GM19238 (cell line): Measurements from ENCODE around the gene TPBG.
"Not testable (repeated sequence)": the region's sequence is repeated elsewhere in the genome, so short reads cannot be mapped to it uniquely, and the experiment has no call there.

Source experiments
- DNase-seq: peaks from one replicate; pipeline ENCODE4 v3.0.0; 2011; ENCODE audit warnings: low spot score; ENCODE audit not compliant: insufficient read length

Gene TPBG

DNA sequence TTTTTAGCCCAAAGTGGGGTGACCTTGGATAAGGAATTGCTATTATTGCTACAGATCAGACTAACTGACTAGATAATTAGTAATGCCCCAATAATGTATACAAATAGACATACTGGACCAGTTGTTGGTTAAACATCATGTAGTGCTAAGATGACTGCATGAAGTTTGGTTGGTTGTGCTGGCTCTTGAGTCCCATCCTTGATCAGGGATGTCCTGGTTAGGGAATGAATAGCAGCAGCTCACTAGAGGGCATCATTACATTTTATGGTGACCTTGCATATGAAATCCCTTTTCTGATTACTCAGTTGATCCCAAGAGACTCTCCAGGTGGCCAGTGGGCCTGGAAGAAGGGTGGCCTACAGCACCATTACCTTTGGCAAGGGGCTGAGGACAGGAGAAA, 10.9 kb downstream of the TPBG start:
- no peak for DNase-seq

DNA sequence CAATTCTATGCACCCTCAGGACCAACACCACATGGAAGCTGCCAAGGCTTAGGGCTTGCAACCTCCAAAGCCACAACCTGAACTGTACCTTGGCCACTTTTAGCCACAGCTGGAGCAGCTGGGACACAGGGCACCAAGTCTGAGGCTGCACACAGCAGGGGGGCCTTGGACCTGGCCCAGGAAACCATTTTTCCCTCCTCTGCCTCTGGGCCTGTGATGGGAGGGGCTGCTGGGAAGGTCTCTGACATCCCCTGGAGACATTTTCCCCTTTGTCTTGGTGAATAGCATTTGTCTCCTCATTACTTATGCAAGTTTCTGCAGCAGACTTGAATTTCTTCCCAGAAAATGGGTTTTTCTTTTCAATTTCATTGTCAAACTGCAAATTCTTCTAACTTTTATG, 13.0 kb downstream of the TPBG start:
- DNase-seq = no peak

DNA sequence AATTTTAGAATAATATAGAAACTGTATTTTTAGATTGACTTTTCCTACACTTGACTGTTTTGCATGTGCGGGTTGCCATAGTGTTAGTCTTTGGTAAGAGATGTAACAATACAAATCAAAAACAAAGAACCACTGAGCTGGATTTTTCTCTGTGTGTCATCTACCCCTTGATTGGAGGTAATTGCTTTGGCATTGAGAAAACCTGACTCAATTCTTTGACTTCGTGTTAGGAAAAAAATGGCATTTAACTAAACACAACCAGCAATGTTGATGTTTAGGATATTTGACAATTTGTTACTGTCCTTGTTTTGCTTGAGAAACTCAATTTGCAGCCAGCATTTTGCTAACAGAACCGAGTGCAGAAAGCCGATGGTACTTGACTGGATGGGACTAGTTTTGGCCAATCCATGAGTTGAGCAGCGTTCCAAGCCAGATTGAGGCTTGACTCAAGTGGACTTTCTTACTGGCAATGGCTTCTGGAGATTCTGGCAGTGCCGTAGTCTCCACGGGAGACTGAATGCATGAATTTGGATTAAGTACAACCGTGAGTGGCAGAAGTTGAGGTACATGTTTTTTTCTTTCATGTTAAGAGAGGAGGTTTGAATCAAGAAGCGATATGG, 17.1 kb downstream of the TPBG start:
- DNase-seq = no peak

DNA sequence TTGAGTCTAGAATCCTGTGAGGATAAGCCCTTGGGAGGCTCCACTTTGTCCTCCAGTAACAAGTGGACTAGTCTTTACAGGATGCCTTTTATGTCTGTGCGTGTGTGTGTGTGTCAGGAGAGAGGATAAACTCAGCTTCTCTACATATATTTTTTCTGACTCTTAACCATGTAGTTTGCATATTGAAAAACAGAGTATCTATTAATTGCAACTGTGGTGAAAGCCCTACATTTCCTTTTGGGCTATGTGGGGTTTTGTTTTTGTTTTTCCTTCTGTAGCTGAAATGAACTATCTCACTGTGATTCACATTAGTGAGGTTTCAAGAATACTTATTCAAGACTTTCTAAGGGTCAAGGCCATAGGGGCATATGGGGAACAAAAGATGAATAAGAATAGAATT, 17.7 kb downstream of the TPBG start:
- DNase-seq = no peak

DNA sequence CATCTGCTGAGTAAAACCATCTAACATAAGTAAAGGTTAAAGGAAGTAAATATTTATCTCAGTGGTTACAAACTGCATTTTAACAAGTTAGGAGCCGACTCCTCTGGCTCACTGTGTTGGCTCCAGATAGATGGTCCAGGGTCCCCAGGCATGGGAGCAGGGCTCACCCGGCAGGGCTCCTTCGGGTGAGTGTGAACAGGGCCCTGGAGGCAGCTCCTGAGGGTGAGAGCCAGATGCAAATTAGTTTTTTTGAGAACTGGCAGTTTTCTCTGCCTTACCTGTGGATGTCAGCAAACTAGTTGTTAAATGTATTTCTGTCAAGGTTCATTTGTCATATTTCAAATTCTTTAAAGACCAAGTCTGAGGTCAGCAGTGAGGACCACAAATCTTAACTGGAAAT, 21.5 kb downstream of the TPBG start:
- DNase-seq = no peak

DNA sequence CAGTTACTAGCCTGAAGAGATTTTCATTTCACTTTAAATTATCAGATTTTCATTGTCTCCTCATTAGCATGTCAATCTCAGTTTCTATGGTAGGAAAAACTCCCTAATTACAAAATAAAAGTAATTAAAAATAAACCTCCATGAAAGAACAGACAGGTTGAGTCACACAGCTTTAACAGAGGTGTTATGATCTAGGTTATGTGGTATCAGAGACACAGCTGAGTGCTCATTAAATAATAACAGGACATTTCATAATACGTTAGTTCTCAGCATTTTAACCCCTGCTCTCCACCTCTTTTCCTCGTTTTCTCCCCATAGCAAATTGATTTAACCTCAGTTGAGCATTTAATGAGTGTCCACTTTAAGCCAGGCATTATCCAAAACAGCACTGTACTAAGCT, 21.9 kb downstream of the TPBG start:
- no peak for DNase-seq

DNA sequence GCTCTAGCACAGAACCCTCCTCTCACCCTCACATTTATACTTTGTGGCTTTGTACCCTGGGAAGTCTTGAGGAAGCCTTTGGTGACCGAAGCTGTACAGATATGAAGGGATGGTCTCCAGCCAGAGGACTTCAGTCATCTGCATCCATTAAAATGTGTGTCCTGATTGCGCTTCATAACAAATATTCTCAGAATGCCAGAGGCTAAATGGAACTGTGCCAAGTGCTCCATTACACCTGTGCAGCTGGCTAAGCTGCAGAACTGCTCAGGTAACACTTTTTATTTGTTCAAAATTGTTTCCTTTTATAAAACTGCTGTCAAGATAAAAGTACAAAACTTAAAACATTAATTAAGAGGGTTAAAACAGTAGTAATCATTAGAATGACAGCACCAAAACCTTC, 22.3 kb downstream of the TPBG start:
- DNase-seq = no peak

DNA sequence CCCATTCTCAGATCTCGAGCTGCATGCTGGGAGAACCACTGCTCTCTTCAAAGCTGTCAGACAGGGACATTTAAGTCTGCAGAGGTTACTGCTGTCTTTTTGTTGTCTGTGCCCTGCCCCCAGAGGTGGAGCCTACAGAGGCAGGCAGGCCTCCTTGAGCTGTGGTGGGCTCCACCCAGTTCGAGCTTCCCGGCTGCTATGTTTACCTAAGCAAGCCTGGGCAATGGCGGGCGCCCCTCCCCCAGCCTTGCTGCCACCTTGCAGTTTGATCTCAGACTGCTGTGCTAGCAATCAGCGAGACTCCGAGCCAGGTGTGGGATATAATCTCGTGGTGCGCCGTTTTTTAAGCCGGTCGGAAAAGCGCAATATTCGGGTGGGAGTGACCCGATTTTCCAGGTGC, 31.2 kb downstream of the TPBG start:
- DNase-seq = not testable (repeated sequence)

DNA sequence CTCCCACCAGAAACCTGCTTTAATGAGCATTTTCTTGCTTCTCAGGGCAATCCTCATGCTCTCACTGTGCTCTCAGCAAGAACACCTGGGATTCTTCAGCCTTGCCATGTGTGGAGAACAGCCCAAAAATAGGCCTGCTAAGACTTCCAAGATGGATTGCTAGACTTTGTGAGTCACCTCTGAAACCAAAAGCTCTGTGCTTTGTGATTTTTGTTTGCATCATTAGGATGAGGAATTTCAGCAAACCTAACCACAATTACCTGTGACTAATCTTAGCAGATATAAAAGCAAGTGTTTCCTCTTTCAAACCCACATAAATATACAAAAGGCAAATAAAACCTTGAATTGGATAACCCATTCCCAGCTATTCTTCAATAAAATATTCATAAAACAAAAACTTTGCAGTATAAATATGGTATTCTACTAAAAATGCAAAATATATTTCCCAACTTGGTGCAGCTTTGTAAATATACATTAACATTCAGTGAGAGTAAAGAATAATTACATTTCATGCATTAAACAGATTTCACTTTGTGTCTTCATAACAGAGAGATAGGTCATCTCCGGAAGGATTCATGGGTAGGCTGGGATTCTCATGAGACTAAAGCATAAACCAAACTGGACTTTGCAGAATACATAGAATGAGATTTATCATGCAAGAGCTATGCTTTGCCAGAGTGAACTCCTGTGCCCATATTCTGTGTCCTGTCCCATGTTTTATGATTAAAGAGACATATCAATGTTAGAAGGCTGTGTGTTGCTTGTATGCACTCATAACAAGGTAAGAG, 33.5 kb downstream of the TPBG start:
- no peak for DNase-seq

DNA sequence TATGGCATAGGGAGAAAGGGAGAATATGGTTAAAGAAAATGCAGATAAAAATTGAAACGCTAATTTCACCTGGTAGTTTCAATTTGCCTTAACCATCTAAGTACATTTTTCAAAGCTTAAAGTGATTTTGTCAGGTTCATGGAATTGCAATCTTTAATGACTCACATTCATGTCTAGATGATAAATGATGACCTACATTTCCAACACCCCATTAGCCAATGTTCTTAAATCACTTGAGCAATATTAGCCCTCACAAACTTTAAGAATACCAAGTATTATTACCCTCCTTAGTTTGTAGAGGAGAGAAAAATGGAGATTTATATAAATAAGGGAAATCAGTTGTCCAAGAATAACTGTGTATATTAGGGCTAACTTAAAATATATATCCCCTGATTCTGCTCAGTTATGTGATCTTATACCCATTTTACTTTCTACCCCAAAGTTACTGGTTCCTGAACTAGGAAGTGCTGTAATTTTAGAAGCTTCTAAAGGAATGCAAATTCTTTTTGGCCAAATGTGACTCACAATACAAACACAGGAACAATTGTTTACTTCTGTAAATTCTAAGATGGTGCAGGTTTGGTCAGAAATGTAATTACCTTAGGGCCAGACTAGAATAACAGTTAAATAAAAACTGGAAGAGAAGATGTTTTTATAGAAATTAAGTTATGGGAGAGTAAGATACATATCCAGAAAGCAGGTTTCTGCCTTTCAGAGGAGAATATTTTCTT, 34.5 kb downstream of the TPBG start:
- no peak for DNase-seq

DNA sequence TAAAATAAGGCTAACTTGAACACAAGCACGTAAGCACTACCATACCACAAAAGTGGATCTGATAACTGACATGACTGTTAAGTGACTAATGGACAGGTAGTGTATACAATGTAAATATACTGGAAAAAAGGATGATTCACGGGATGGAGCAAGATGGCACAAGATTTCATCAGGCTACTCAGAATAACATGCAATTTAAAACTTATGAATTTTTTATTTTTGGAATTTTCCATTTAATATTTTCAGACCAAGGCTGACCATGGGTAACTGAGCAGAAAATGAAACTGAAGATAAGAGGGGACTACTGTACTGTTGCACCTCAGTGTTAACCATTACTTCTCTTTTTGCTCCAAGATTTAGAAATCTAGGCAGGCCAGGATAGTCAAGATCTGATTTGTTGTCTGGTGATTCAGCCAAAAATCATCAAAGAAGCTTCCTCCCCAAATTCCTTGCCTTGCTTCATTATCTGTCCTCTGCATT, 45.4 kb downstream of the TPBG start:
- DNase-seq = no peak

DNA sequence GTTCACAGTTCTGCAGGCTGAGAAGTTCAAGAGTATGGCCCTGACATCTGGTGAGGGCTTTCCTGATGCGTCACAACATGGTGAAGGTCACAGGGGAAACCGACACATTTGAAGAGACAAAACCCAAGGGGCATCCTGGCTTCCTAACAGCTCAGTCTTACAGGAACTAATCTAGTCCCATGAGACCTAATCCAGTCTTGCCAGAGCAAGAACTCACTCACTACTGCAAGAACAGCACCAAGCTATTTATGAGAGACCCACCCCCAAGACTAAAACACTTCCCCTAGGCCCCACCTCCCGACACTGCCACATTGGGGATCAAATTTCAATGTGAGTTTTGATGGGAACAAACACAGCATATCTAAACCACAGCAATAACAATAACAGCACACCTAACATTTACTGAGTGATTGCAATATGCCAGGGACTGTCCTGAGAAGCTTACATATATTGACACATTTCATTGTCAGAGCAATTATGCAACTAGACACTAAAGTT, 46.6 kb downstream of the TPBG start:
- no peak for DNase-seq

DNA sequence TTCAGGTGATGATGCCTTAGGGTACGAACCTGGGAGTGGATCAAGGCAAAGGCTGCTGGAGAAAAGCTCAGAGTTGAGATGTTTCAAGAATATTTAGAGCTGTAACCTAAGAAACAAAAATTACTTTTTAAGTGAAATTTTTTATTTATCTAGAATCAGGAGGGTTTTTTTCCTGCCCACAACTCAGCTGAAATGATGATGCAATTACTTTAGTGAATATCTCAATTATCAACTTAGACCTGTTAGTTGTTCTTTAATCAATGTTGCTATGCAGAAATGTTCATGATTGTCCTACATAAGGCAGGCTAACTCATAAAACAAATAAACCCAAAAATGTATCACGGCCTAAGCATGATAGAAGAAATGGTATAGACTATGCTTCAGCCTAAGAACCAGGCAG, 50.3 kb downstream of the TPBG start:
- no peak for DNase-seq

DNA sequence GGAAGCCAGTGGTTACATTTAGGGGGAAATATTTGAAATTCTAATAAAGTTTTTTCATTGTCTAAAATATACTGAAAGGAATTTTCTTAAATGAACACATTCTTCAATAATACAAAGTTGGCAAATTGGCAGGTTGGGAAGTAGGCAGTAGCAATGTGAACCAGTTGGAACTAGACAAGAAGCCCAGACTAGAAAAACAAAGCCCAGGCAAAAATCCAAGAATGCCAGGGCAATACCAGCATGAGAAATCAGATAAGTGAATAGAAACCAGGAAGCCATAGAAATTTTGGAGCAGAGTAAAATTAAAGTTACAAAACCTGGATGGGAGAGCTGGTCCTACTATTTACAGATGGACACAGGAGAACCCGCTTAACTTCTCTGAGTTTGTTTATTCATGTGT, 52.2 kb downstream of the TPBG start:
- no peak for DNase-seq

DNA sequence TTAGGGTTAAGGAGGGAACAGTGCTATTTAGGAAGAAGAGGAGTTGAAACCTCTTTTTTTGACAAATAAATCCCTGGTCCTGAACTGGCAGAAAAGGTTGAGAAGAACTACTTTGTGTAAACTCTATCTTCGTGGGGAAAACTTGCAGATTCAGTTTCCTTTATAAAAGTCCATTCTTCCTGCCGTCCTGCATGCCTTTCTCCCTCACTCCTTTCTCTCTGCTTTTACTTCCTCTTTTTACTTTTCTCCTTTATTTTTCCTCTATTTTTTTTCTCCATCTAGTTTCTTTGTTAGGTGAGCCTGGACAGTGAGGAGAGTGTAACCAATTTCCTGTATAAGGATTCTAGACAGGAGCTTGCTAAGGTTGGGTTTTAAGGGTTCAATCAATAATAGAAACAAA, 52.7 kb downstream of the TPBG start:
- no peak for DNase-seq
